Activated CD8-positive, alpha-beta T cell treated with anti-CD3 and anti-CD28 coated beads for 36 hours (primary cell): ENCODE data around the gene INO80. TPM values are rescaled to one million over a fixed set of nuclear protein-coding genes. Genes with fewer than 3 reads are reported as not detected.
"Not testable (repeated sequence)": the region's sequence is repeated elsewhere in the genome, so short reads cannot be mapped to it uniquely, and the experiment has no call there.

Experiments used
- ATAC-seq: fragments of 200-7000 bp; cut with Tn5 transposase; one replicate; pipeline ENCODE4 v1.10.0; 2021; ENCODE audit warnings: mild to moderate bottlenecking, moderate library complexity
- CTCF ChIA-PET: fragments of 350-600 bp; sonication (Branson Sonifier 250); formaldehyde crosslinking; loops from one replicate; lab custom pipeline; 2021; ENCODE audit warnings: antibody characterized with exemption; lab: Charles Lee
- POLR2A ChIA-PET: fragments of 350-600 bp; sonication (Branson Sonifier 250); formaldehyde crosslinking; loops from one replicate; lab custom pipeline; 2021; ENCODE audit warnings: antibody characterized with exemption; lab: Charles Lee
- DNase-seq: peaks from one replicate; pipeline ENCODE4 v3.0.0-alpha.2; 2020
- H3K27ac Mint-ChIP-seq: one replicate; pipeline ENCODE4 v1.8.0; 2021; ENCODE audit warnings: mild to moderate bottlenecking, mixed read lengths
- H3K27me3 Mint-ChIP-seq: one replicate; pipeline ENCODE4 v1.8.0; 2021; ENCODE audit warnings: mixed read lengths
- H3K36me3 Mint-ChIP-seq: one replicate; pipeline ENCODE4 v1.8.0; 2021; ENCODE audit warnings: low read depth, mixed read lengths
- H3K4me1 Mint-ChIP-seq: one replicate; pipeline ENCODE4 v1.8.0; 2021; ENCODE audit warnings: low read depth, mixed read lengths
- H3K4me3 Mint-ChIP-seq: one replicate; pipeline ENCODE4 v1.8.0; 2021; ENCODE audit warnings: mild to moderate bottlenecking, moderate library complexity, mixed read lengths
- H3K9me3 Mint-ChIP-seq: one replicate; pipeline ENCODE4 v1.8.0; 2021; ENCODE audit warnings: mixed read lengths
- CTCF ChIP-seq: fragments of 200-600 bp; IDR thresholded peaks from one replicate; pipeline ENCODE4 v1.8.0; 2022; ENCODE audit warnings: antibody characterized with exemption, mild to moderate bottlenecking
- intact Hi-C: fragments of 100-400 bp; cut with micrococcal nuclease; formaldehyde crosslinking; loops from one replicate; pipeline ENCODE4 v1.10.0; 2022
- total RNA-seq, 2 experiments: library from RNA; stranded (reverse); gene quantifications; one replicate each; pipeline ENCODE4 v1.2.3, GENCODE V29; 2021

Gene INO80
- total RNA-seq, 2 experiments from 2014 or later = 19.1 to 20.2 TPM

- POLR2A ChIA-PET = no interaction called here
- ATAC-seq (no peak), DNase-seq (no peak)
- Mint-ChIP-seq H3K36me3 (no peaks in the 10 kb centered on the region), H3K4me1 (peaks cover 7% of the 10 kb centered on the region), H3K9me3 (no peaks in the 10 kb centered on the region), H3K4me3 (no peak overlapping the region), H3K27ac (no peak overlapping the region), H3K27me3 (no peaks in the 10 kb centered on the region)
- CTCF ChIA-PET = no interaction called here
- no peak for TF ChIP-seq CTCF
- intact Hi-C loops = no loop called here
Observed at GRCh38 chr15:41148065-41148464, 32.0 kb upstream of the INO80 start.

DNA sequence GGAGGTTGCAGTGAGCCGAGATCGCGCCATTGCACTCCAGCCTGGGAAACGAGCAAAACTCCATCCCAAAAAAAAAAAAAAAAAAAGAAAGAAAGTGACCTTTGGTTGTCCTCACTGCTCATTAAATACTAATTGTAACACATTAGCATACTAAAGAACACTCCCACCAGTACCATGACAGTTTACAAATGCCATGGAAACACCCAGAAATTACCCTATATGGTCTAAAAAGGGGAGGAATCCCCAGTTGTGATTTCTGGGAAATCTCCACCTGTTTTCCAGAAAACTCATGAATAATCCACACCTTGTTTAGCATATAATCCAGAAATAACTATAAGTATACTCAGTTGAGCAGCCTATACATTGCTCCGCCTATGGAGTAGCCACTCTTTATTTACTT lies 23.5 kb upstream of the INO80 start:
- H3K27ac Mint-ChIP-seq = no peak overlapping the region
- ATAC-seq = no peak
- H3K36me3 Mint-ChIP-seq = no peaks in the 10 kb centered on the region
- intact Hi-C loops = no loop called here
- DNase-seq = no peak
- H3K4me3 Mint-ChIP-seq = no peak overlapping the region
- no peak for TF ChIP-seq CTCF
- CTCF ChIA-PET = no interaction called here
- POLR2A ChIA-PET = interaction anchor here (1.0 kb wide), 1 partner anchor 49 kb away, joined by 3 read pairs; no protein-coding TSS in a partner anchor
- H3K9me3 Mint-ChIP-seq = no peaks in the 10 kb centered on the region
- no peaks in the 10 kb centered on the region for H3K27me3 Mint-ChIP-seq
- no peaks in the 10 kb centered on the region for H3K4me1 Mint-ChIP-seq

GRCh38 chr15:41139112-41139511 lies 23.0 kb upstream of the INO80 start:
- CTCF ChIA-PET, H3K27me3 Mint-ChIP-seq, H3K4me3 Mint-ChIP-seq, H3K4me1 Mint-ChIP-seq, H3K9me3 Mint-ChIP-seq, ATAC-seq, H3K36me3 Mint-ChIP-seq, DNase-seq, intact Hi-C loops, H3K27ac Mint-ChIP-seq: not testable (repeated sequence)
- POLR2A ChIA-PET = interaction anchor here (1.0 kb wide), 1 partner anchor 48 kb away, joined by 3 read pairs; no protein-coding TSS in a partner anchor

- H3K4me1 Mint-ChIP-seq, CTCF ChIA-PET, H3K27ac Mint-ChIP-seq, ATAC-seq, H3K9me3 Mint-ChIP-seq, H3K36me3 Mint-ChIP-seq, intact Hi-C loops, DNase-seq, H3K27me3 Mint-ChIP-seq, POLR2A ChIA-PET, H3K4me3 Mint-ChIP-seq: not testable (repeated sequence)
Observed at GRCh38 chr15:41135580-41135979, 19.5 kb upstream of the INO80 start.

DNA sequence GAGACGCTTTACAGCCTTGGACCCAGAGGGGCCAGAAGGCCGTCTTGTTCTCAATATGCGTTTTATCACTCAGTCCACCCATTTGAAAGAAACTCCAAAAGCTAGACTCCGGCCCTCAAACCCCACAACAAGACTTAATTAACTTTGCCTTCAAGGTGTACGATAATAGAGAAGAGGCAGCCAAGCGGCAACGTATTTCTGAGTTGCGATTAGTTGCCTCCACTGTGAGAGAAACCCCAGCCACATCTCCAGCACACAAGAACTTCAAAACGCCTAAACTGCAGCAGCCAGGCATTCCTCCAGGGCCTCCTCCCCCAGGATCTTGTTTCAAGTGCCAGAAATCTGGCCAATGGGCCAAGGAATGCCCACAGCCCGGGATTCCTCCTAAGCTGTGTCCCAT lies 17.4 kb upstream of the INO80 start:
- Mint-ChIP-seq H3K4me1 (no peaks in the 10 kb centered on the region), H3K36me3 (no peaks in the 10 kb centered on the region)

DNA sequence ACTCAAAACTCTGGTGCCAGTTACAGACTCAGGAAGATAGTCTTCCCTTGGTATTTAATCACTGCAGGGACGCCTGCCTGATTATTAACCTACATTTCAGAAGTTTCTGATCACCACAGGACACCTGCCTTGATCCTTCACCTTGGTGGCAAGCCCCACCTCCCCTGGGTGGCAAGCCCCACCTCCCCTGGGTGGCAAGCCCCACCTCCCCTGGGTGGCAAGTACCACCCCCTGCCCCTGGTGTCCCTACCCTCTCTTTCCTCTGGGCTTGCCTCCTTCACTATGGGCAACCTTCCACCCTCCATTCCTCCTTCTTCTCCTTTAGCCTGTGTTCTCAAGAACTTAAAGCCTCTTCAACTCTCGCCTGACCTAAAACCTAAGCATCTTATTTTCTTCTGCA lies 16.0 kb upstream of the INO80 start:
- ATAC-seq, DNase-seq, H3K36me3 Mint-ChIP-seq, CTCF ChIA-PET, H3K27me3 Mint-ChIP-seq, H3K27ac Mint-ChIP-seq, H3K4me1 Mint-ChIP-seq, POLR2A ChIA-PET, intact Hi-C loops, H3K9me3 Mint-ChIP-seq, H3K4me3 Mint-ChIP-seq: not testable (repeated sequence)

More for the DNA sequence above, 17.4 kb upstream of the INO80 start:
- peaks cover 6% of the 10 kb centered on the region for H3K27me3 Mint-ChIP-seq
- H3K4me3 Mint-ChIP-seq = no peak overlapping the region
- TF ChIP-seq CTCF = no peak
- ATAC-seq (no peak), DNase-seq (no peak)
- ChIA-PET POLR2A (no interaction called here), CTCF (no interaction called here)
- no peak overlapping the region for H3K27ac Mint-ChIP-seq
- intact Hi-C loops = no loop called here
- no peaks in the 10 kb centered on the region for H3K9me3 Mint-ChIP-seq
